HG03139 (cell line): Measurements from ENCODE around the gene RNF227.

Experiments used
- ATAC-seq: cut with Tn5 transposase; IDR thresholded peaks from one replicate; pipeline ENCODE4 v1.9.1; 2021; ENCODE audit not compliant: unreplicated experiment

Gene RNF227

DNA sequence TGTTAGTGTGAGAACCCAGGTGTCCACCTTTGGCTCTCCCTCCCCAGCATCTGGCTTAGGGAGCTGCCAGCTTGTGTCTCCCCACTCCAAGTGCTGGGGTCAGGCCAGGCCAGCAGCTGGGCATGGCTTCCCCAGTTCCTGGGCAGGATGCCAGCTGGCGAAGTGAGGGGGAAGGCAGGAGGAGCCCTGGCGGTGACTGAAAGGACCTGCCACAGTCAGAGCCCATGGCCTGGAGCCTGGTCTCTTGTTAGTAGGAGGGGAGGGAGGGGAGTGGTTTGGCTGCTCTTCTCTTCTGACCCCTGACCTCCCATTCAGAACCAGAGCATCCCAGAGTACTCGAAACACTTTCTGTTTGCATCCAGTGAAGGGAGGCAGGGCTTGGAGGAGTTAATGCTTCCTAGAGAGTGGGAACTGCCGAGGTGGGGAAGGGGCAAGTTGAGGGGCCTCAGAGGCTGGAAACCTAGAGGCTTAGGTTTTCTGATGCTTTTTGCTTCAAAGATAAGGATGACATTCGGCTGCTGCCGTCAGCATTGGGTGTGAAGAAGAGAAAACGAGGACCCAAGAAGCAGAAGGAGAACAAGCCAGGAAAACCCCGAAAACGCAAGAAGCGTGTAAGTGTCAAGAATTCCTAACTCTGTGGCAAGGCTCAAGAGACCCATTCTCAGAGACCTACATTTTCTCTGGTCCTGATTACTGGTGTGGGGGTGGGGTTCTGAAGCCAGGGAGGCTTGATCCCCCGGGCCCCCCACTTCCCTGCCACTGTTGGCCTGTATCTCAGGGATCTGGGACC lies 26.7 kb downstream of the RNF227 start:
- ATAC-seq: no peak

DNA sequence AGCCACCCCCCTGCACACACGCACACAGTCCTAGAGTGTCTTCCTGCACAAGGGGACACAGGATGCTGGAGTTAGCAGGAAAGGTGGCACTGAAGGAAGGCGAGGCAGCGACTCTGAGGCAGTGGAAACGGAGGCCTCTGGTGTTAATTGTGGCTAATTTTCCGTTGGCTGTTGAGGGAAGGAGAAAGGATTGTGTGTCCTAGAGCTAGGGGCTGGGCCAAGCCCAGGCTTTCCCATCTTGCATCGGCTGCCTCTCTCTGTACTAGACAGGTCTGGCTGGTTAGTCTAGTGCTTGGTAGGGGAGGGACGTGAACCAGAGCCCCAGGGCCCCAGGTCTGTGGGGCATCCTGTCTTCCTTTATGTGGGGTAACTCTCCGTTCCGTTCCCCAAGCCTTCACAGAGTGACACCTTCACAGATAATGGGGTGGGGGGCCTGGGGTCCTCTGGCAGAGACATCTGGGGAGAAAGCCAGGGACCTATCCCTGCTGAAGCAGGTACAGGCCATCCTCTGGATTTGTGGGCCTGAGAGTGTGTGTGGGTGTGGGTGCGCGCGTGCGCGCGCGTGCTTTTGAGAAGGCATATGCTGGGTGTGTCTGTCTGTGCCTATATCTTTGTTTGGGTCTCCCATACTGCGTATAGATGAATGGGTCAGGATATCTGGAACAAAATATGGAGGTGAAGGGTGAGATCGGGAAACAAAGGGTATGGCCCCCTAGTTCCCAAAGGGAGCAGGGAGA lies 27.7 kb downstream of the RNF227 start, which contains the start of gene CHD3:
Gene CHD3, plus strand, starts transcription at position 606 of the 737 bp plus-strand sequence. CDS start 212 bp downstream, outside the sequence.
- no peak for ATAC-seq

DNA sequence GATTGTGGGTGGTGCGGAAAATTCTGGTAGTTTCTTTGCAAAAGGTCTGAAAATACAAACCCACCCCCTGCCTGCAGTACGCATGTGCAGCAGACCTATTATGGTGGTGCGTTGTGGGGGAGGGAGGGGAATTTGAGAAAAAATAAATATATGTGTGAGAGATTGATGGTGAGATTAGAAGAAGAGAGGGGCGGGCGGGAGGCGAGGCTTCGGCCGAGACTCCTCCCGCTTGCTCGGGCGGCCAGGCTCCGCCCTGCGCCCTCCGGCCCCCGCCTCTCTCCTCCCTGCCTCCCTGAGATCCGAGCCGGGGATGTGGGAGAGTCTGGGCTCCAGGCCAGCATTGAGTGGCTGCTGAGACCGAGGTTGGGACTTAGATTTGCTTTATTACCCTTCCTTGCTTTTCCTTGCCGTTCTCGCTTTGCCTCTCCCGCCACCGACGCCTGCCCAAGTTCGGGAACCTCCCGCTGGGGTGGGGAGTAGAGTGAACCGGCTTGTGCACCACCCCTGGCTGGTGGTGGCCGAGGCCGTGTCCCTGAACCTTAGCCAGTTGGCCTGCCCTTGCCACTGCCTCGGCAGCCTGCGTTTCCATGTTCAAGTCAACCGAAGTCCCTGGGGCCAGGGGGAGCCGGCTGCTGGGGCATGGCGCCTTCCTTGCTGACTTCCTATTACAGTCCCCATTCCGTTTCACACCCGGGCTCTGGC lies 28.5 kb downstream of the RNF227 start:
- ATAC-seq: no peak

GRCh38 chr17:7887038-7887481 lies 29.0 kb downstream of the RNF227 start:
- no peak for ATAC-seq

DNA sequence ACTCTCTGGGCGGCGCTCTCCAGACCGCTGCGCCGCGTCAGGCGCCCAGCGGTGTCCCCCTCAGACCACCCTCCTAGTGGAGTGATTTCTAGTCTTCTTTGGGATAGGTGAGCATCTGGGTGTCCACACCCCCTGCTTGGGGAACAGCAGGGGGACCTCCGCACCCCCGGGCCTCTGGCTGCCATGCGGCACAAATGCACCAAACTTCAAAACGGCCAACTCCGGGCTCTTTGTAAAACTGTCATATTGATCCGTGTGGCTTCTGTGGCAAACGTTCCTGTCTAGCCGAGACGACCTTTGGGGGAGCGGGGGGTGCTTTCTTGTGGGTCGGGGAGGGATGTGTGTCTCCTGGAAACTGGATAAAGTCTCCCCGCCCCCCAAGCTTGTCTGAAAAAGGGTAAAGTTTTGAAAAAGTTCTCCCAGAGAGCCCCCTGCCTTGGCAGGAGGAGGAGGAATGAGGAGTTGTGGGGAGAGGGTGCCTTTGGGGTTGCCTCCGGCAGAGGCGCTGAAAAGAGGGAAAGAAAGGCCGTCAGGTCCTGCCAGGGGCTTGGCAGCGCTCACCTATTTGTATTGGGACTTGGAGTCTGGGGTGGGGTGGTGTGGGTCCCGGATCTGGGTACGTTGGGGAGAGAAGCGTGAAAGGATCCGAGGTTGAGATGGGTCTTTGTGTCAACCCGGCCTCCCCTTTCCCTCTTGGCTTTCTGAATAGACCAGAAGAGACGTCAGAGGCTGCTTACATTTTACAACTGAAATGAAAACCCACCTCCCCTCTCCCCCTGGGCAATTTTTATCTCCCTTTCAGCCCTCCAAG lies 29.7 kb downstream of the RNF227 start:
- no peak for ATAC-seq

DNA sequence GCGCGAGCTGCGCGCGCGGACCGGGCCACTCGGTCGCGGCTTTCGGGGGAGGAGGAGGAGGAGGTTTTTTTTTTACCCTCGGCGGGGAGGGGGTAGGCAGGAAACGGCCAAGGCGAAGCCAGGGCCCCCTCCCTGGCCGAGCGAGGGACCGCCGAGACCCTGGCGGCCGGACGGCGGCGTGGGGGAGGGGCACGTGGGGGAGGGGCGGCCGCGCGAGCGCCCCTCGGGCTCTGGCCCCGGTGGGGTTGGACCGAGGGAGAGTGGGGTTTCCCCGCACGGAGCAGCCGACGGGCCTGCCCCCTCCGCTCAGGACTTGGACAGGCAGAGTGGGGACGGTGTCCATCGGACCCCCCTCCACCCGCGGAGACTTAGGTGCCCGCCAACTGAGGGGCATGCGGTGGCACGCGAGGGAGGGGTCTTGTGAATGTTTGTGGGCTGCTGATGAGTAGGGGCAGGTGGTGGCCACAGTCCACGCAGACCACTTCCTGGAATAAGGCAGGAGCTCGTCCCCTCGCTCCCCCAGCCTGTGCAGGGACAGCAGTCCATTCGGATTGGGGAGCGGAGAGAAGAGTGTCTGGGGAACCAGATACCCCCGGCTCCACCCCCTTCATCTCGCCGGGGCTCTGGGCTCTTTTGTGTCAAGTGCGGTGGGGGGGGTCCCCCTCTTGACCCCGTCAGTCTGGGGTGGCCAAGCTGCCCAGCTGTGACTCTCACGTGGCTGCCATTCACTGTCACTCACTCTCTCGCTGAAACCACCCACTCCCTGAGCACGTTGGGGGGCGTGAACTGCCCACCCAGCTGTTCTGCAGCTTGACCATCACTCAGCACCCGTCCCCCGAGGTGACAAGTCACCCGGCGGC lies 30.5 kb downstream of the RNF227 start:
- no peak for ATAC-seq

GRCh38 chr17:7884581-7885366 lies 31.3 kb downstream of the RNF227 start:
- no peak for ATAC-seq

- ATAC-seq: no peak
Observed at GRCh38 chr17:7883781-7884386, 32.2 kb downstream of the RNF227 start.

- no peak for ATAC-seq
Observed at GRCh38 chr17:7882629-7883028, 33.5 kb downstream of the RNF227 start.

DNA sequence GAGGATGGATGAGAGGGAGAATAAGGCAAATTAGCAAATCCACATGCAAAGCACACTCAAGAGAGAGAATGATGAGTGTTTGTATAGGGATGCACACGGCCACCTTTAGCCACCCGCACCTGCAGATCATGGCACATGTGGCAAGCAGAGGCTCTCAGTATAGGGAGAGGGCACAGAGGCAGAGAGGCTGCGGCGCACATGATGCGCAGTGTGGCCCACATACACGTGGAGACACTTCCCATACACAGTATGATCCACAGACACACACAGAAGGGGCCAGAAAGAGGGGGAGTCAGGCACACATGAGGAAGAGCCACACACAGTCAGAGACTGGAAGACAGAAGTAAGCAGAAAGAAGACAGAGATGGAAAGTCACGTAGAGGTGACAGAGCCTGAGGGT lies 34.0 kb downstream of the RNF227 start:
- ATAC-seq: no peak

DNA sequence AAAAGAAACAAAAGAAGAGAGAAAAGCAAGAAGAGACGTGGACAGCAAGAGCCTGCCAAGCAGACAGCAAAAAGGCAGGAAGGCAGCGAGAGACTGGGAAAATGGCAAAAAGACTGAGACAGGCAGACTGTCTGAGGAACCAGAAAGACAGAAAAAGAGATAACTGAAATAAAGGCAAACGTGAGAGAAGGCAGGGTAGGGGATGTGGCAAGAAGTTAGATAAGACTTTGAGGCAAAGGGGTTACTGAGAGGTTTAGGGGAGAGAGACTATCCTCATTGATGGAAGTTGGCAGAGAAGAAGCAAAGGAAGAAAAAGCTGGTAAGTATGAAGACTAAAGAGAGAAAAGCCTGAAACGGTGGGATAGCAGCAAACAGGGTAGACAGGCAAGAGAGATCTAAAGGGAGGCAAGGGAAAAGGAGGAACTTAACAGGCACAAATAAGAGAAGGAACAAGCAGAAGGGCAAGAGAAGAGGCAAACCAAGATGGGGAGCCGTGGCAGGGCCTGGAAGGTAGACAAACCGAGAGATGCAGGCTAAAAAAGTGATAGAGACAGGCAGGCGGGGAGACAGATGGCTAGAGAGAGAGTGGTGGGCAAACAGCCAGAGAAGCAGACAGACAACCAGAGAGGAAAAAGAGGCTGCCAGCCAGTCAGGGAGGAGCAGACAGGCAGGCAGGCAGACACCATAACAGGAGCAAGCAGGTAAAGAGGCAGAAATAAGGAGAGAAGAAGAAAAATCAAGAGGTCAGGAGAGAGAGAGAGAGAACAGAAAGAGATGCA lies 34.6 kb downstream of the RNF227 start:
- ATAC-seq: no peak

DNA sequence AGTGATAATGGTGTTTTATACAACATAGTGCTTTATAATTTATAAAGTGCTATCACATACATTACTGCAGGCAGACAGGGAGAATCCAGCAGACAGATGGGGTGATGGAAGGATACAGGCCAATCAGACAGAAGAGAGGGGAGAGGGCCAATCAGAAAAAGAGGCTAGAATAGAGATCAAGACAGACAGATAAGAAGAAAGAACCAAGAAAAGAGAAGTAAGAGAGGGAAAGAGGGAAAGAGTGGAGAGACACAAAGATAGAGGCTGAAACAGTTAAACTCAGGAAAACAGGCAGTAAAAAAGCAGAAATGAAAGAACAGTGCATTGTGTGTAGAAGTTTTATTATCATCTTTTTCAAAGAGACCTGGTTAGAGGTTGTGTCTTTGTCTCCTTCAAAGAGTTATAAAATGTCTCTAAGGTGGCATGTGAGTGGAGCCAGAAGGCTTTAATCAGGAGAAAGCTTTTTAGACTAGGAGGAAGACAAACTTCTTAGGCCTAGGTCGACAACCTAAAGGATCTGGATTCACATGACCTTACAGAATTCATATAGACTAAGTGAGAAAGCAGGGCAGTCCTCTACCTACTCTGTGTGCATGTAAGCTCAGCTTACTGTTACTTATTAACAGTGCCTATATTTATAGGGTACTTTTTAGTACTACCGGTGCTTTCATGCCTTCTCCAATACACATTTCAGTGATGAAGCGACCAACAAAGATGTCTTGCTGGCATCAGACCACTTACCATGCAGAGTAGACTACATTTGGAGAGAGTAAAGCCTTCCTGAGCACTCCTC lies 35.8 kb downstream of the RNF227 start:
- ATAC-seq: no peak

DNA sequence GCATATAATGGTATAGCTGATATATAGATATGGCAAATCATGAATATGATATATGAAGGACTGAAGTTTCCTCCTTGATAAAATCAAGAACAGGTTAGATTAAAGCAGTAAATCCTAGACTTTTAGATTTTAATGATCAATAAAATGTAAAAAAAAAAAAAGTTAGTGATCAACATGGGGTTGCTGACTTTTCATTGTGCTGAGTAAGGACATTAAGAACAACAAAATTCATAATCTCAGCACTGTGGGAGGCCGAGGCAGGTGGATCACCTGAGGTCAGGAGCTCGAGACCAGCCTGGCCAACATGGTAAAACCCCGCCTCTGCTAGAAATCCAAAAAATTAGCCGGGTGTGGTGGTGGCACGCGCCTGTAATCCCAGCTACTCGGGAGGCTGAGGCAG lies 37.9 kb downstream of the RNF227 start:
- no peak for ATAC-seq

DNA sequence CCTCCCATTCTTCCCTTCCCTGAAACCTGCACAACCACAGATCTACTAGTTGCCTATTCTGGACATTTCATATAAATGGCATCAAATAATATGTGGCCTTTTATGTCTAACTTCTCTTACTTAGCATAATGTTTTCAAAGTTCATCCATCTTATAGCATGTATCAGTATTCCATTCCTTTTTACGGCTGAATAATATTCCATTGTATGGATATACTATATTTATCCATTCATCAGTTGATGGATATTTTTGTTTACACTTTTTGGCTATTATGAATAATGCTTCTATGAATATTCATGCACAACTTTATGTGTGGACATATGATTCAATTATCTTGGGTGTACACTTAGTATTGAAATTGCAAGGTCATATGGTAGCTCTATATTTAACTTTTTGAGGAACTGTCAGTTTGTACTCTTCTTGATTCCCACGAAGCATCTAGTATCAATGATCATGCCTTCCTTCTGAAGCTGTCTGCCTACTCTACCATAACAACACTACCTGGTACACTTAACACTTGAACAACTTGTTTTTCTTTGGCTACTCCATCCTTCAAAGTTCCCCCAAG lies 40.2 kb downstream of the RNF227 start:
- no peak for ATAC-seq

- no peak for ATAC-seq
Observed at GRCh38 chr17:7873051-7873450, 43.0 kb downstream of the RNF227 start.

DNA sequence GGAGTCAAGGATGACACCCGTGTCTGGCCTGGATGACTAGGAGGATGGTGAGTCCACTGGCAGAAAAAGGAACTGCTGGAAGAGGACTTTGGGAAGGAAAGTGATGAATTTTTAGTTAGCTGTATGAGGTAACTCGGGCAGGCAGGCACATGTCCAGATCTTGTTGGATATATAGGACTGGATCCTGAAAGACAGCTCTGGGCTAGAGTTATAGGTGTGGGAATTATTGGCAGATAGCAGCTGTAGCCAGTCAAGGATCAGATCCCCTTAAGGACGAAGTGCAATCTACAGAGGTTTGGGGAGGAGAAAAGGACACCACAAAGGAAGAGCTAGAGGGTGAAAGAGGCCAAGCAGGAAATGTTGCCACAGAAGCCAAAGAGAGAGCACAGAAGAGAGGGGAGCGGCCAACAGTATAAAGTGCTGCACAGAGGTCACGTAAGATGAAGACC lies 48.2 kb downstream of the RNF227 start:
- no peak for ATAC-seq
